ENCODE measurements around the gene WDTC1. TPM values are rescaled to one million over a fixed set of nuclear protein-coding genes. Genes with fewer than 3 reads are reported as not detected.
A peak's percentile ranks its signal among the peaks of the same experiment; 100 is the strongest.

Gene WDTC1
- total and polyA plus RNA-seq, 4 donors = 4.6 to 25.0 (median 19.6) TPM

GRCh38 chr1:27348861-27349783, 114.7 kb downstream of the WDTC1 start:
- no peak overlapping the region for H3K9ac ChIP-seq (ENCODE audit: low read depth in 1 of 2, low read length in 2 of 2)
- no peaks in the 10 kb centered on the region for H3K36me3 ChIP-seq (ENCODE audit: control insufficient read depth in 4 of 4, insufficient read depth in 3 of 4, low read depth in 1 of 4, low read length in 3 of 4)
- H3K27ac ChIP-seq (ENCODE audit: low read depth in 1 of 2, low read length in 2 of 2) = no peak overlapping the region

GRCh38 chr1:27349784-27350662, 115.6 kb downstream of the WDTC1 start:
- Histone ChIP-seq H3K9ac (ENCODE audit: low read depth in 1 of 2, low read length in 2 of 2) (no peak overlapping the region), H3K4me1 (ENCODE audit: control insufficient read depth in 4 of 4, insufficient read depth in 4 of 4, low read length in 3 of 4) (peaks cover 3 to 27% (median 17%) of the 10 kb centered on the region in 4 donors), H3K9me3 (ENCODE audit: control insufficient read depth in 4 of 4, low read length in 3 of 4) (no peaks in the 10 kb centered on the region), H3K4me3 (ENCODE audit: low read depth in 1 of 3, low read length in 3 of 3) (peak overlapping the region in 1 of 3 donors; percentile 43), H3K36me3 (ENCODE audit: control insufficient read depth in 4 of 4, insufficient read depth in 3 of 4, low read depth in 1 of 4, low read length in 3 of 4) (no peaks in the 10 kb centered on the region), H3K27me3 (ENCODE audit: control insufficient read depth in 4 of 4, insufficient read depth in 4 of 4, low read length in 3 of 4) (no peaks in the 10 kb centered on the region), H3K27ac (ENCODE audit: low read depth in 1 of 2, low read length in 2 of 2) (no peak overlapping the region)
- TF ChIP-seq, protein P1, sequence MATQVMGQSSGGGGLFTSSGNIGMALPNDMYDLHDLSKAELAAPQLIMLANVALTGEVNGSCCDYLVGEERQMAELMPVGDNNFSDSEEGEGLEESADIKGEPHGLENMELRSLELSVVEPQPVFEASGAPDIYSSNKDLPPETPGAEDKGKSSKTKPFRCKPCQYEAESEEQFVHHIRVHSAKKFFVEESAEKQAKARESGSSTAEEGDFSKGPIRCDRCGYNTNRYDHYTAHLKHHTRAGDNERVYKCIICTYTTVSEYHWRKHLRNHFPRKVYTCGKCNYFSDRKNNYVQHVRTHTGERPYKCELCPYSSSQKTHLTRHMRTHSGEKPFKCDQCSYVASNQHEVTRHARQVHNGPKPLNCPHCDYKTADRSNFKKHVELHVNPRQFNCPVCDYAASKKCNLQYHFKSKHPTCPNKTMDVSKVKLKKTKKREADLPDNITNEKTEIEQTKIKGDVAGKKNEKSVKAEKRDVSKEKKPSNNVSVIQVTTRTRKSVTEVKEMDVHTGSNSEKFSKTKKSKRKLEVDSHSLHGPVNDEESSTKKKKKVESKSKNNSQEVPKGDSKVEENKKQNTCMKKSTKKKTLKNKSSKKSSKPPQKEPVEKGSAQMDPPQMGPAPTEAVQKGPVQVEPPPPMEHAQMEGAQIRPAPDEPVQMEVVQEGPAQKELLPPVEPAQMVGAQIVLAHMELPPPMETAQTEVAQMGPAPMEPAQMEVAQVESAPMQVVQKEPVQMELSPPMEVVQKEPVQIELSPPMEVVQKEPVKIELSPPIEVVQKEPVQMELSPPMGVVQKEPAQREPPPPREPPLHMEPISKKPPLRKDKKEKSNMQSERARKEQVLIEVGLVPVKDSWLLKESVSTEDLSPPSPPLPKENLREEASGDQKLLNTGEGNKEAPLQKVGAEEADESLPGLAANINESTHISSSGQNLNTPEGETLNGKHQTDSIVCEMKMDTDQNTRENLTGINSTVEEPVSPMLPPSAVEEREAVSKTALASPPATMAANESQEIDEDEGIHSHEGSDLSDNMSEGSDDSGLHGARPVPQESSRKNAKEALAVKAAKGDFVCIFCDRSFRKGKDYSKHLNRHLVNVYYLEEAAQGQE (IDR thresholded peaks at IDR 0.05) = no peak
- TF ChIP-seq GABPA (IDR thresholded peaks at IDR 0.05 in 1 of 2, conservative IDR thresholded peaks at IDR 0.05 in 1 of 2) (no peak), TAF1 (conservative IDR thresholded peaks at IDR 0.05) (no peak), FOXA1 (IDR thresholded peaks at IDR 0.05) (no peak), RAD21 (IDR thresholded peaks at IDR 0.05) (no peak), SP1 (IDR thresholded peaks at IDR 0.05) (no peak), RXRA (IDR thresholded peaks at IDR 0.05) (no peak), MAX (IDR thresholded peaks at IDR 0.05) (no peak), HNF4G (IDR thresholded peaks at IDR 0.05) (no peak), EGR1 (IDR thresholded peaks at IDR 0.05; ENCODE audit: low read depth in 2 of 2) (no peak), JUND (IDR thresholded peaks at IDR 0.05) (no peak), NR2F2 (IDR thresholded peaks at IDR 0.05) (no peak), CTCF (IDR thresholded peaks at IDR 0.05; ENCODE audit: low read depth, low read length, missing input control) (no peak), YY1 (IDR thresholded peaks at IDR 0.05) (no peak)
- TF ChIP-seq, protein P2, sequence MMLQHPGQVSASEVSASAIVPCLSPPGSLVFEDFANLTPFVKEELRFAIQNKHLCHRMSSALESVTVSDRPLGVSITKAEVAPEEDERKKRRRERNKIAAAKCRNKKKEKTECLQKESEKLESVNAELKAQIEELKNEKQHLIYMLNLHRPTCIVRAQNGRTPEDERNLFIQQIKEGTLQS (IDR thresholded peaks at IDR 0.05) = no peak
- DNase-seq (ENCODE audit: low spot score) = no peak
- 20% methylated on average over 84 of the region's 84 CpGs for WGBS

More at GRCh38 chr1:27348861-27349783, 114.7 kb downstream of the WDTC1 start:
- TF ChIP-seq HNF4G (IDR thresholded peaks at IDR 0.05) = no peak
- TF ChIP-seq JUND (IDR thresholded peaks at IDR 0.05) = no peak
- no peak for TF ChIP-seq HNF4A (conservative IDR thresholded peaks at IDR 0.05)
- TF ChIP-seq RXRA (IDR thresholded peaks at IDR 0.05) = peak in 1 of 2 donors; percentile 9
- TF ChIP-seq NR2F2 (IDR thresholded peaks at IDR 0.05) = peak; percentile 95
- TF ChIP-seq CTCF (IDR thresholded peaks at IDR 0.05; ENCODE audit: low read depth, low read length, missing input control) = no peak
- Histone ChIP-seq H3K4me3 (ENCODE audit: low read depth in 1 of 3, low read length in 3 of 3) (peak overlapping the region in 1 of 3 donors; percentile 43), H3K27me3 (ENCODE audit: control insufficient read depth in 4 of 4, insufficient read depth in 4 of 4, low read length in 3 of 4) (no peaks in the 10 kb centered on the region), H3K9me3 (ENCODE audit: control insufficient read depth in 4 of 4, low read length in 3 of 4) (no peaks in the 10 kb centered on the region), H3K4me1 (ENCODE audit: control insufficient read depth in 4 of 4, insufficient read depth in 4 of 4, low read length in 3 of 4) (peaks cover 3 to 27% (median 17%) of the 10 kb centered on the region in 4 donors)
- 23% methylated on average over 51 of the region's 51 CpGs for WGBS
- no peak for DNase-seq (ENCODE audit: low spot score)
